NCI-H82 treated with DMSO at 0.1 percent for 48 hours (cell line): ENCODE results near the gene NOS3.
"Not testable (repeated sequence)": the region's sequence is repeated elsewhere in the genome, so short reads cannot be mapped to it uniquely, and the experiment has no call there.

Experiments
- DNase-seq: peaks from one replicate; lab custom pipeline; 2025; ENCODE audit not compliant: unreplicated experiment; lab: John Stamatoyannopoulos, UW

The NOS3 gene

GRCh38 chr7:151015967-151016366, 25.1 kb downstream of the NOS3 start:
- DNase-seq = no peak

DNA sequence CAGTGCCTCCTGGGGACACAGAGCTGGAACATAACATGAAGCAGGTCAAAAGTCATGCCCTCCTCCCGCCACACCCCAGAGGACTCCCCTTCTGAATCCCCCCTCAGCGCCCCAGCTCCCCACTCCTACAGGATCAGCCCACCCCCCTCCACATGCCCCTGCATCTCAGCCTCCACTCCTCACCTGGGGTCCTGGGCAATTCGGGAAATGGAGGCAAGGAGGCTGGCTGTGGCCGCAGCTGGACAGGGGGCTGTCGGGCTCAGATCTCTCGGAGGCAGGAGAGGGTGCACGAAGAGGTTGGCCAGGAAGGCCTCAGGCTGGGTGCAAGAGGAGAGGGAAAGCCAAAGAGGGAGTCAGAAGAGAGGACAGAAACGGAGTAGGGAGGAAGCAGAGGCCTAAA, 25.7 kb downstream of the NOS3 start:
- DNase-seq = no peak

GRCh38 chr7:151016942-151017341, 26.1 kb downstream of the NOS3 start:
- no peak for DNase-seq

GRCh38 chr7:151017370-151017952, 26.6 kb downstream of the NOS3 start:
- DNase-seq = no peak

DNA sequence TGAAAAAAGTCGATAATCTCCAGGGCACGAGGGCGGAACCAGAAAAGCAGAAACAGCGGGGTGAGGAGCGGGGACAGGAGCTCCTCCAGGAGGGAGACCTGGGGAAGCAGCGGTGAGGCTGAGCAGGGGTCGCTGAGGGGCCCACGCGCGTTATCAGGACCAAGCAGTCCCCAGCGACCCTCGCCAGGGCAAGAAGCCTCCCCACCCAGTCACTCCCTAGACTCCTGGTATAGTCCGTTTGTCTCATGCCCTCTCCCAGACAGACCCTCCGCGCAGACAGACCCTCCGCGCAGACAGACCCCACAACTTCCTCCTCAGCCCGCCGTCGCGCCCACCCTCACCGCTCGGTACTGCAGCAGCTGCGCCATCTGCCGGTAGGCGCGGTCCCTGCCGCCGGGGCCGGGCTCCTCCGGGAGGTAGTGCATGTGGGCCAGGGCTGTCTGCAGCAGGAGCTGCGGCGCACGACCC, 27.2 kb downstream of the NOS3 start:
- peak; percentile 23 for DNase-seq

- no peak for DNase-seq
Measured at GRCh38 chr7:151018421-151019129, 27.8 kb downstream of the NOS3 start.

- DNase-seq = no peak
Measured at GRCh38 chr7:151019130-151019447, 28.3 kb downstream of the NOS3 start.

- DNase-seq = no peak
Measured at GRCh38 chr7:151020231-151020630, 29.4 kb downstream of the NOS3 start.

- no peak for DNase-seq
Measured at GRCh38 chr7:151023232-151023631, 32.4 kb downstream of the NOS3 start.

- DNase-seq = no peak
Measured at GRCh38 chr7:151024435-151025056, 33.7 kb downstream of the NOS3 start, which contains the start of gene ATG9B. ATG9B (minus strand) TSS chr7:151024494; CDS start chr7:151024423, 71 bp downstream.

DNA sequence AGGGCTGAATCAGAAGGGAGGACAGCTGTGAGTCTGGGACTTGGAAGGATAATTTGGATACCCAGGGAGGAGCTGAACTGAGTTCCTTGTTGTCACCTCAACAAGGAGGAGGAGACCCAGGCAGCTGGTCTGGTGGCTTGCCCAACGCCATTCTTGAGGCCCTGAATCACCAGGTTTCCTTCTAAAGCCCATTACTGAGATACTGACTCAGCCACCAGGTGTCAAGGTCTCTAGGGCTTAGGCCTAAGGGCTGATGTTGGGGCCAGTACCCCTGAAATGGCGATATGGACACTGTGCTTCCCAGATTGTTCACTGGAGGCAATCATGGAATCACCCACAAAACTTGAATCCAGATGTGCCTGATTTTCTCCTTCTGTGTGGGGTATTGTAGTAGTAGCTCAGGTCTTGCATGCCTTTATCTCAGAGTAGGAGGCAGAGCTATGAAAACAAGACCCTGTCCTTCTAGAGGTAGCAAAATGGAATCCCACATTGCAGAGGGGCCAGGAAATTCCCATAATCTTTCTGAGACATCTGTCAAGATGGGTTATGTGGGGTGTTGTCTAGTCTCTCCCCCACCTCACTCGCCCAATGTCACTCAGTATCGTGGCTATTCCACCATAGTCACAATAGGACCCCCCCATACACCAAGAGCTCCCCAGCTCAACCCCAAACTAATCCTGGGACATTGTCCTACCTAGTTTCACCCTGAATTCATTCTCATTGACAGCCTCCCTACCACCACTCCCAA, 35.3 kb downstream of the NOS3 start:
- DNase-seq = no peak

GRCh38 chr7:151026771-151027727, 36.2 kb downstream of the NOS3 start:
- peak; percentile 69 for DNase-seq

GRCh38 chr7:151027728-151028130, 36.9 kb downstream of the NOS3 start:
- DNase-seq = not testable (repeated sequence)

DNA sequence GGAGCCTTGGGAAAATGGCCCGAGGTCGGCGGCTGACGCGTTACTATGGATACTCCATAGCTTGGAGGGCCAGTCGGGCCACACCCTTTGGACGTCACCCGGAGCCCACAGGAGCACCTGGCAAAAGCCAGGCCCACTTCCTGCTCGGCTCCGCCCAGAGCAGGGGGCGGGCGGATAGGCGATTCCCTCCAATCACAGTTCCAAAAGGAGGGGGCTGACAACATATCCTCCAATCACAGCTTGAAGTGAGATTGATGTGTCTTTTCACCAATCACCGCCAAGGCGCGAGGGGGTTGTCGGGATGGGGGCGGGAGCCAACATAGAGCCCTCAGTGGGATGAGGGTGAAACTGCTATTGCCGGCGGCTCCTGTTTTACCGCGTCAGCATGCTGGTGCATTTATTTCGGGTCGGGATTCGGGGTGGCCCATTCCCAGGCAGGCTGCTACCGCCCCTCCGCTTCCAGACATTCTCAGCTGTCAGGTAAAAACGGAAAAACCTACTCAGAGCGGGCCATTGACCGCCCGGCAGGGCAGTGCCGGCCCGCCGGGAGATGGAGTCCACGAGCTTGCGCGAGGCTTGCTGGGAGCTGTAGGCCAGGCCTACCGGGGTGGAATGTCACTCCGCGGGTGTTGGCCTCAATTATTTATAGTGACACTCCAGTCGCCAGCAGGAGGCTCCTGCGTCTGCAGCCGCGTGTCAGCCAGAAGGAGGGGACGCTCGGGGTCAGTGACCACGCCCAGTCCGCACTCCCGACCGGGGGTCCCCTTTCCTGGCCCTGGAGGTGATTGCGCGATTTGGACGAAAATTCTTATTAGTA, 37.5 kb downstream of the NOS3 start, which contains the start of gene ABCB8:
TSS of gene ABCB8 (plus strand) at position 320 of the 817 bp plus-strand sequence. CDS start at position 386, 66 bp downstream.
- peak; percentile 96 for DNase-seq

- no peak for DNase-seq
Measured at GRCh38 chr7:151028948-151029501, 38.2 kb downstream of the NOS3 start.

DNA sequence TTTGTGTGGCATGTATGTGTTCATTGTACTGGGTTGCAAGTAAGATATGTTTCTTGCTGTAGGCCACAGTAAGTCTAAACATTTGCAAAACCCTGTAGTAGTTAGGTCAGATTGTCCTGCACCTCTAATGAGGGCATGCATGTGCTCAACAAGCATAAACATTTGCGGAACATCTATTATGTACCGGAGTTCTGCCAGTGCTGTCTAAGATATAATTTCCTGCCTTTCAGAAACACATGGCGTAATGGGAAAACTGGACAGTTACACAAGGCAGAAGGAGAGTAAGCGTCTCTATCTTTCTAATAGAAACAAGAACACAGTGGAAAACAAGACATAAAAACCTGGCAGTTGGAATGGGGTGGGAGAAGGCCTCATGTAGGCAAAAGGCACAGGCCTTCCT, 40.2 kb downstream of the NOS3 start:
- no peak for DNase-seq

DNA sequence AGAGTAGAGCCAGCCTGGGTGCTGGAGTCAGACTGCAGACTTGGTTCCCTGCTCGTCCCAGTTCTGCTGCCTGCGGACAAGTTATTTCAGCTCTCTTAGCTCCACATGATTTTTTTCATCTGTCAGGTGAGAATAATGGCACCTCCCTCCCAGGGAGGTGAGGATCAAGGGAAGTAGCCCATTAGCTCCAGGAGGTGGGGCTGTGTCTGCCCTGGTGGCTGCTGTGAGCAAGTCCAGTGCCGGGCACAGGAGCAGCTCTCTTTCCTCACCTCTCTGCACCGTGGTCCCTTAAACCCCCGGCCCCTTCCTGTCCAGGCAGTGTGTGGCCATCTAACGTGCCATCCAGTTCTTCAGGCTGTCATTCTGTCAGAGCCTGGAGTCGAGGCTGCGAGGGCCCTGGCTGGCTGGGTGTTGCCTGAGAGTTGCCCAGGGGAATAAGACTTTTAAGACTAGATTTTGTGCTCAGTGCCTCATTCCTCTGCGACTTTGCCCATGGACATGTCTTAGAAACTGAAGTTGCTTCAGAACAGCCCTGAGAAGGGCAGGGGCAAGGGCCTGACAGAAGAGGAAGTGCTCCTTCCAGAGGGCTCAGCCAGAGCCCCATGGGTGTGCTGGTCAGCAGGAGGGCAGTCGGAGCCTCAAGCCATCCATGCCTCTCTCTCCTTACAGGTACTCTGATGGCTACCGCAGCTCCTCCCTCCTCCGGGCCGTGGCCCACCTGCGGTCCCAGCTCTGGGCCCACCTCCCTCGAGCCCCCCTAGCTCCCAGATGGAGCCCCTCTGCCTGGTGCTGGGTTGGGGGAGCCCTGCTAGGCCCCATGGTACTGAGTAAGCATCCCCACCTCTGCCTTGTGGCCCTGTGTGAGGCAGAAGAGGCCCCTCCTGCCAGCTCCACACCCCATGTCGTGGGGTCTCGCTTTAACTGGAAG, 42.4 kb downstream of the NOS3 start:
- no peak for DNase-seq

GRCh38 chr7:151033864-151034249, 43.0 kb downstream of the NOS3 start:
- DNase-seq = no peak
